Spleen (tissue), 11 donors: ENCODE results near the gene LRP1B. TPM values are rescaled to one million over a fixed set of nuclear protein-coding genes. Genes with fewer than 3 reads are reported as not detected.

Source experiments
- DNase-seq: peaks from one replicate; pipeline ENCODE4 v3.0.0-alpha.2; 2020
- H3K27ac ChIP-seq, 8 donors: fragments of 200-600 bp; sonication (generic) in 7 of 8; 1 replicate in 4 of 8; 2 replicates in 4 of 8; pipeline versions ENCODE4 v1.5.0 to v1.8.0; 2016 to 2021; ENCODE audit warnings: inconsistent platforms in 4 of 8, mild to moderate bottlenecking in 4 of 8, moderate library complexity in 1 of 8
- H3K27me3 ChIP-seq, 7 donors: fragments of 200-600 bp; sonication (generic) in 6 of 7; replicated peaks in 1 of 7; 1 replicate in 4 of 7; 2 replicates in 3 of 7; pipeline versions ENCODE4 v1.5.0 to v1.8.0; 2016 to 2021; ENCODE audit warnings: inconsistent platforms in 3 of 7, mild to moderate bottlenecking in 1 of 7
- H3K36me3 ChIP-seq, 6 donors: fragments of 200-600 bp; sonication (generic) in 5 of 6; 1 replicate in 4 of 6; 2 replicates in 2 of 6; pipeline versions ENCODE4 v1.5.0 to v1.8.0; 2016 to 2021; ENCODE audit warnings: inconsistent platforms in 2 of 6
- H3K4me1 ChIP-seq, 6 donors: fragments of 200-600 bp; sonication (generic) in 5 of 6; 1 replicate in 3 of 6; 2 replicates in 3 of 6; pipeline versions ENCODE4 v1.5.0 to v1.8.0; 2016 to 2021; ENCODE audit warnings: inconsistent platforms in 3 of 6
- H3K4me3 ChIP-seq, 8 donors: fragments of 200-600 bp; sonication (generic) in 7 of 8; 1 replicate in 4 of 8; 2 replicates in 4 of 8; pipeline versions ENCODE4 v1.5.0 to v1.8.0; 2016 to 2021; ENCODE audit warnings: inconsistent platforms in 4 of 8, mild to moderate bottlenecking in 4 of 8, moderate library complexity in 2 of 8
- H3K9me3 ChIP-seq, 8 donors: fragments of 200-600 bp; sonication (generic) in 7 of 8; 1 replicate in 4 of 8; 2 replicates in 4 of 8; pipeline versions ENCODE4 v1.5.0 to v1.8.0; 2016 to 2021; ENCODE audit warnings: inconsistent platforms in 4 of 8
- CTCF ChIP-seq, 11 experiments: fragments of 200-600 bp in 7 of 11; fragments of 450-650 bp in 4 of 11; sonication (generic) in 4 of 11; IDR thresholded peaks in 8 of 11; conservative IDR thresholded peaks in 3 of 11; 1 replicate in 7 of 11; 2 replicates in 4 of 11; pipeline versions ENCODE4 v1.4.0 to v1.8.0; 2016 to 2021; ENCODE audit warnings: antibody characterized with exemption in 11 of 11, inconsistent platforms in 4 of 11, mild to moderate bottlenecking in 1 of 11
- POLR2A ChIP-seq, 3 donors: fragments of 450-650 bp; IDR thresholded peaks; one replicate each; pipeline ENCODE4 v1.5.1; 2017; ENCODE audit warnings: antibody characterized with exemption in 3 of 3, mild to moderate bottlenecking in 1 of 3
- POLR2AphosphoS5 ChIP-seq, 3 donors: sonication (generic); formaldehyde crosslinking; IDR thresholded peaks; one replicate each; pipeline ENCODE4 v1.5.1; 2017; ENCODE audit warnings: antibody characterized with exemption in 3 of 3
- WGBS, 5 donors: extraction: QIAGEN DNeasy Blood & Tissue Kit in 3 of 5; methylation state at CpG; one replicate each; pipeline versions ENCODE4 v1.1.5 to v1.1.7; 2013 to 2018; 5-methylcytosine and 5-hydroxymethylcytosine counted together
- intact Hi-C: fragments of 100-400 bp; cut with DNase I; formaldehyde crosslinking; loops from one replicate; pipeline ENCODE4 v1.15.0; 2023; ENCODE audit warnings: low total_unique reads
- polyA plus RNA-seq, 3 donors: library from polyadenylated mRNA; stranded (reverse); fragments of 200-250 nt; gene quantifications; one replicate each; pipeline ENCODE4 v1.2.1, GENCODE V29; 2013
- total RNA-seq, 7 donors: library from RNA; depleted of rRNA in 3 of 7; stranded (reverse); fragments of >200 nt in 3 of 7; fragmentation: NEBNext Ultra II Directional in 4 of 7; extraction: Animal tissue kit (Norgen Biotek cat#: 25700) in 4 of 7; gene quantifications; one replicate each; pipeline versions ENCODE4 v1.1.0 to v1.2.1, GENCODE V29; 2016 to 2021
- donor health status: healthy with polysubstance abuse.
- donor health status: DM: no; HTN: no; CAD: no; lungs with moderate emphysema.
- donor health status: DM: no; HTN: no; CAD: no.
- donor health status: Bipolar disorder and iron deficiency.
- donor health status: healthy.
- donor health status: DM: no; HTN: no; CAD: no.
- donor health status: DM: yes; HTN: yes; CAD: no.

The LRP1B gene
- total and polyA plus RNA-seq, 10 donors: 0.02 to 0.85 (median 0.08) TPM; not detected in 2

DNA sequence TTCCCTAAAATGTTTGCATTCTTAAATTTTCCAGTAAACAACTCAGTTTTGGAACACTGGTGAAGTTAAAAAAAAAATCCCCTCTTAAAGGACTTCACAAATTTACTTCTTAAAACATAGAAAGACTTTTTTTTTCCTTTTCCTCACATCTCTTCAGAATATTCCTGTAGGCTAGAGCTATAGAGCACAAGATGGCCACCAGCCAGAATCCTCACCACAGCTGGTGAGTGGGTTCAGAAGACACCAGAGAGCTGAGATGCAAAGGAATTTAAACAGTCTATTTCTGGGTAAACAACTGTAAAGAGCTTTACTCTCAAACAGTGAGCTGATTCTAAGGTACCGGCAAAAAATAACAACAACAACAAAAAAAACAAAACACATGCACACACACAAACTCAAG, 252.8 kb downstream of the LRP1B start:
- WGBS, 5 donors: 81 to 98% (median 93%) methylated on average over 1 of the region's 1 CpG
- DNase-seq: no peak
- no peak overlapping the region for H3K4me3 ChIP-seq
- no peak overlapping the region for H3K27ac ChIP-seq
- TF ChIP-seq POLR2A (IDR thresholded peaks at IDR 0.05): no peak
- no peak for TF ChIP-seq CTCF (IDR thresholded peaks at IDR 0.05 in 8 of 11, conservative IDR thresholded peaks at IDR 0.05 in 3 of 11)
- TF ChIP-seq POLR2AphosphoS5 (IDR thresholded peaks at IDR 0.05): no peak
- no peaks in the 10 kb centered on the region for H3K36me3 ChIP-seq
- no peaks in the 10 kb centered on the region for H3K4me1 ChIP-seq
- H3K9me3 ChIP-seq: peaks cover 0 to 1% (median 0%) of the 10 kb centered on the region in 8 donors
- intact Hi-C loops: no loop called here
- H3K27me3 ChIP-seq: no peaks in the 10 kb centered on the region

GRCh38 chr2:141871913-141872634, 258.7 kb downstream of the LRP1B start:
- no peak overlapping the region for H3K27ac ChIP-seq
- no peaks in the 10 kb centered on the region for H3K4me1 ChIP-seq
- no peaks in the 10 kb centered on the region for H3K36me3 ChIP-seq
- no peaks in the 10 kb centered on the region for H3K27me3 ChIP-seq
- TF ChIP-seq CTCF (IDR thresholded peaks at IDR 0.05 in 8 of 11, conservative IDR thresholded peaks at IDR 0.05 in 3 of 11): no peak
- TF ChIP-seq POLR2A (IDR thresholded peaks at IDR 0.05): no peak
- no peak for TF ChIP-seq POLR2AphosphoS5 (IDR thresholded peaks at IDR 0.05)
- DNase-seq: no peak
- 49 to 63% (median 59%) methylated on average over 3 of the region's 3 CpGs for WGBS, 5 donors
- intact Hi-C loops: no loop called here
- H3K9me3 ChIP-seq: peaks cover 0 to 15% (median 0%) of the 10 kb centered on the region in 8 donors
- H3K4me3 ChIP-seq: no peak overlapping the region

GRCh38 chr2:141869572-141869971, 261.2 kb downstream of the LRP1B start:
- no peaks in the 10 kb centered on the region for H3K27me3 ChIP-seq
- H3K9me3 ChIP-seq: peaks cover 0 to 16% (median 0%) of the 10 kb centered on the region in 8 donors
- no peaks in the 10 kb centered on the region for H3K36me3 ChIP-seq
- intact Hi-C loops: no loop called here
- H3K27ac ChIP-seq: no peak overlapping the region
- TF ChIP-seq CTCF (IDR thresholded peaks at IDR 0.05 in 8 of 11, conservative IDR thresholded peaks at IDR 0.05 in 3 of 11) (no peak), POLR2A (IDR thresholded peaks at IDR 0.05) (no peak), POLR2AphosphoS5 (IDR thresholded peaks at IDR 0.05) (no peak)
- WGBS, 5 donors: 84 to 95% (median 94%) methylated on average over 1 of the region's 1 CpG
- no peak overlapping the region for H3K4me3 ChIP-seq
- no peak for DNase-seq
- H3K4me1 ChIP-seq: no peaks in the 10 kb centered on the region

DNA sequence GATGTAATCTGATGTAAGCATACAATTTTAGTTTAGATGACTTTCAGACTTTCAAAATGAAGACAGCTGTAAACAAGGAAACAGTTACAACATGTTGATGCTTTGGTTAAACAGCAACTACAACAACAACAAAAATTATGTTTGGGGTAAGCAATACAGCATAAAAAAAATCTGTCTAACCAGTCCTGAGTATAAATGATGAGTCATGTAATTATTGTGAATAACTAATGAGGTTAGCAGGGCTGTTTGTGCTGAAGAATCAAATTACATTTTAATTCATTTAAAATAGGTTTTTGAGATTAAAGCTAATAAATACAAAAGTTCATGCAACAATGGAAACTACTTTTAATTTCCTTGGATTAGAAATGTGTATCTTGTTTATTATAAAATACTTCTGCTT, 266.9 kb downstream of the LRP1B start:
- H3K4me1 ChIP-seq: no peaks in the 10 kb centered on the region
- intact Hi-C loops: no loop called here

More for the DNA sequence above, 266.9 kb downstream of the LRP1B start:
- H3K4me3 ChIP-seq: no peak overlapping the region
- H3K27me3 ChIP-seq: no peaks in the 10 kb centered on the region
- DNase-seq: no peak
- H3K27ac ChIP-seq: no peak overlapping the region
- no peaks in the 10 kb centered on the region for H3K36me3 ChIP-seq
- peaks cover 0 to 6% (median 0%) of the 10 kb centered on the region in 8 donors for H3K9me3 ChIP-seq
- TF ChIP-seq POLR2AphosphoS5 (IDR thresholded peaks at IDR 0.05): no peak
- TF ChIP-seq CTCF (IDR thresholded peaks at IDR 0.05 in 8 of 11, conservative IDR thresholded peaks at IDR 0.05 in 3 of 11): no peak
- TF ChIP-seq POLR2A (IDR thresholded peaks at IDR 0.05): no peak
